Nephron (organoid): ENCODE results near the gene NFIC.

Experiments
- H3K27ac Mint-ChIP-seq, 3 experiments: 2 replicates each; pipeline ENCODE4 v1.8.0; 2020; ENCODE audit warnings: mixed read lengths in 3 of 3, mild to moderate bottlenecking in 2 of 3, moderate library complexity in 1 of 3
- H3K27me3 Mint-ChIP-seq: 2 replicates; pipeline ENCODE4 v1.8.0; 2021; ENCODE audit warnings: low read depth, mild to moderate bottlenecking, moderate library complexity, mixed read lengths
- H3K36me3 Mint-ChIP-seq: 2 replicates; pipeline ENCODE4 v1.8.0; 2020; ENCODE audit warnings: low read depth, mixed read lengths
- H3K4me1 Mint-ChIP-seq: 2 replicates; pipeline ENCODE4 v1.8.0; 2020; ENCODE audit warnings: mixed read lengths
- H3K4me3 Mint-ChIP-seq, 3 experiments: 2 replicates each; pipeline ENCODE4 v1.8.0; 2020; ENCODE audit warnings: mild to moderate bottlenecking in 3 of 3, mixed read lengths in 3 of 3, moderate library complexity in 2 of 3
- H3K9me3 Mint-ChIP-seq: 2 replicates; pipeline ENCODE4 v1.8.0; 2020; ENCODE audit warnings: mixed read lengths
- CTCF ChIP-seq, 3 experiments: fragments of 200-600 bp; sonication (generic); IDR thresholded peaks; one replicate each; pipeline ENCODE4 v1.5.0; 2021; ENCODE audit warnings: antibody characterized with exemption in 3 of 3; ENCODE audit not compliant: unreplicated experiment in 3 of 3

Gene NFIC

GRCh38 chr19:3381701-3382372 lies 15.5 kb downstream of the NFIC start:
- no peak for TF ChIP-seq CTCF (IDR thresholded peaks at IDR 0.05; ENCODE audit: unreplicated experiment in 3 of 3)
- no peaks in the 10 kb centered on the region for H3K27me3 Mint-ChIP-seq

GRCh38 chr19:3382460-3383100 lies 16.2 kb downstream of the NFIC start:
- Mint-ChIP-seq H3K4me1 (peaks cover 31% of the 10 kb centered on the region), H3K9me3 (no peaks in the 10 kb centered on the region), H3K27me3 (no peaks in the 10 kb centered on the region), H3K27ac (peak overlapping the region; percentile 6 to 69 (median 54)), H3K4me3 (peak overlapping the region in 2 of 3 experiments; percentile 5 to 47), H3K36me3 (peaks cover 4% of the 10 kb centered on the region)
- TF ChIP-seq CTCF (IDR thresholded peaks at IDR 0.05; ENCODE audit: unreplicated experiment in 3 of 3), result no peak

More at GRCh38 chr19:3381701-3382372, 15.5 kb downstream of the NFIC start:
- Mint-ChIP-seq H3K4me1 (peaks cover 31% of the 10 kb centered on the region), H3K36me3 (peaks cover 4% of the 10 kb centered on the region), H3K27ac (peak overlapping the region in 2 of 3 experiments; percentile 54 to 69), H3K4me3 (no peak overlapping the region), H3K9me3 (no peaks in the 10 kb centered on the region)

- Mint-ChIP-seq H3K27me3 (no peaks in the 10 kb centered on the region), H3K36me3 (peaks cover 4% of the 10 kb centered on the region), H3K27ac (peak overlapping the region; percentile 6 to 70 (median 54)), H3K9me3 (no peaks in the 10 kb centered on the region), H3K4me1 (peaks cover 31% of the 10 kb centered on the region), H3K4me3 (no peak overlapping the region)
- no peak for TF ChIP-seq CTCF (IDR thresholded peaks at IDR 0.05; ENCODE audit: unreplicated experiment in 3 of 3)
Observed at GRCh38 chr19:3383121-3383722, 16.8 kb downstream of the NFIC start.

- peaks cover 42% of the 10 kb centered on the region for H3K4me1 Mint-ChIP-seq
- H3K9me3 Mint-ChIP-seq, result no peaks in the 10 kb centered on the region
- H3K4me3 Mint-ChIP-seq, result no peak overlapping the region
- peaks cover 4% of the 10 kb centered on the region for H3K36me3 Mint-ChIP-seq
- H3K27ac Mint-ChIP-seq, result no peak overlapping the region
- no peak for TF ChIP-seq CTCF (IDR thresholded peaks at IDR 0.05; ENCODE audit: unreplicated experiment in 3 of 3)
- no peaks in the 10 kb centered on the region for H3K27me3 Mint-ChIP-seq
Observed at GRCh38 chr19:3386447-3387234, 20.3 kb downstream of the NFIC start.

DNA sequence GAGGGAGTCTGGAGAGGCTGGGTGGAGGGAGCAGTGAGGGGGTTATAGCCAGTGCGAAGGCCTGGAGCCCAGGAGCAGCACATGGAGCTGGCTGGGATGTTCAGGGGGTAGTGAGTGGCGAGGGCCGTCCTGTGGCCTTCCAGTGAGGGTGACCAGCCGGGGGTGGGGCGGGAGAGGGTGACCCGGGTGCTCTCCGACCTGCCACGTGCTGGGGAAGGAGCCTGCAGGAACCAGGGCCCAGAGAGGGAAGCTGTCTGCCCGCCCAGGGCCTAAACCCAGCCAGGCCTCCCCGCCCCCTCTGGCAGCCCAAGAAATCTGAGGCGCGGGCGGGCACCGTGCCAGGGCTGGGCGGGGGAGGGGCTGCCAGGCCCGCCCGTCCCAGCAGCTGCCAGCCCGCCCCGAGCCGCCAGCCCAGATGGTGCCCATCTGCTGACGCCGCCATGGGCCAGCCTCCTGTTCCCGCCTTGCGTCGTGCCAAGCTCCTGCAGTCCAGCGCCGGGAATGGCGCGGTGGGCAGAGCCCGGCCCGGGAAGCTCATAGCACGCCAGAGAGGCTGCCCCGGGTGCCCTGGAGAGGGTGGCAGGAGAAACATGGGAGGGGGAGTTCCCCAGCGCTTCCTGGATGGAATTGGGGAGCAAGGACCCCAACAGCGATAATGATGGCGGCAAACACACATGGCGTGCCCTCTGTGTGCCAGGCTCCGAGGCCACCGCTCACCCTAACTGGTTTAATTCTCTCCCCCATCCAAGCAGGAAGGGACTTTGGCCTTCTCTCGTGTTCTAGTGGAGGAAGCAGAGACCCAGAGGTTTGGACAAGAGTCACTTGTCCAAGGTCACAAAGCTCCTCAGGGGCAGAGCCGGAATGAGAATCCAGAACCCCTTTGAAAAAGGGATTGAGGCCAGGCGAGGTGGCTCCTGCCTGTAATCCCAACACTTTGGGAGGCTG lies 21.5 kb downstream of the NFIC start:
- no peak for TF ChIP-seq CTCF (IDR thresholded peaks at IDR 0.05; ENCODE audit: unreplicated experiment in 3 of 3)
- peaks cover 34% of the 10 kb centered on the region for H3K4me1 Mint-ChIP-seq
- H3K36me3 Mint-ChIP-seq, result no peaks in the 10 kb centered on the region
- no peaks in the 10 kb centered on the region for H3K9me3 Mint-ChIP-seq
- no peak overlapping the region for H3K4me3 Mint-ChIP-seq
- no peaks in the 10 kb centered on the region for H3K27me3 Mint-ChIP-seq
- H3K27ac Mint-ChIP-seq, result no peak overlapping the region
